RKO (cell line): ENCODE data around the gene ITPR2.
"Not testable (repeated sequence)": the region's sequence is repeated elsewhere in the genome, so short reads cannot be mapped to it uniquely, and the experiment has no call there.

Experiments used
- DNase-seq: peaks from one replicate; pipeline ENCODE4 v3.0.0-alpha.2; 2016; ENCODE audit warnings: low spot score

Gene ITPR2

DNA sequence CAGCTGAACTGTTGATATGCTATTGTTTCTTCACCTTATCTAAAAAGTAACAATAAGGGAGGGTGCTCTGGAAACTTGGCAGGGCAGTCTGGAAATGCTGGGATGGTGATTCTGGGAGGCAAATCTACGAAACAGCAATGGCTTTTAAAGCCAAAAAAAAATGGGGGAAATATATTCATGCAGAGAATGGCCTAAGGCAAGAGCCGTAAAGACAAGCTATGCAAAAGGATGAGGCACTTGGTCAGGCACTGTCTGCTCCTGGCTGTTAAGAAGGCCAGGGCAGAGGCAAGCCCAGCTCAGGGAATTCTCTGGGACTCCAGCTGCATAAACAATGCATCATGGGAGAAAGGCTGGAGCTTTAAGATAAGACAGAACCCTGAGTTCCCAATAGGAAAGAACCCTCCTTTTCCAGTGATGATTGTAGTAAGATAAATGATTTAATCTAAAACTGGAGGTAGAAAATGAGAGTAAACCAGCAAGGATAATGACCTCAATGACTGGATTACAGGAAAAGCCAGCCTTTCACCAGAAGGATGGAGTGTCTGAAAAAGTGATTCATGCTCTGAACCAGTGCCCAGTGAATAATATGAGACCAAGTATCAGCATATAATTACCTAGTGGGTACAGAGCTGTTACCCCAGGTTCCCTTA lies 46.0 kb downstream of the ITPR2 start:
- DNase-seq, result peak; percentile 43

DNA sequence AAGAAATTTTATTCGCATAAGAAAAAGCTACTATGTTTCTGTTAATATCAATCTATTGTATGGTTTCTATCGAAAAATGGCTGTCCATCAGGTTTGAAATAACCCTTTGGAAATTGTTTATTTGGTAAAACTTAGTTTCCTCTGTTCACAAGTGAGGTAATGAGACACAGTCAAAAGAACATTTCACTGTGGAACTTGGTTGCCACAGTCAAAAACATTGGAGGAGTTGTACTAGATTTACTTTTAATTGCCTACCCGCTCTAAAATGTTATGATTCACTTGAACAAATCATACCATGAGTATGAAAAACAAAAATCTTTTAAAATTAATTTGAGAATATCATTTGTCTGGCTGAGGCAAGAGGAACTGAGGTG lies 46.5 kb downstream of the ITPR2 start:
- DNase-seq, result no peak

DNA sequence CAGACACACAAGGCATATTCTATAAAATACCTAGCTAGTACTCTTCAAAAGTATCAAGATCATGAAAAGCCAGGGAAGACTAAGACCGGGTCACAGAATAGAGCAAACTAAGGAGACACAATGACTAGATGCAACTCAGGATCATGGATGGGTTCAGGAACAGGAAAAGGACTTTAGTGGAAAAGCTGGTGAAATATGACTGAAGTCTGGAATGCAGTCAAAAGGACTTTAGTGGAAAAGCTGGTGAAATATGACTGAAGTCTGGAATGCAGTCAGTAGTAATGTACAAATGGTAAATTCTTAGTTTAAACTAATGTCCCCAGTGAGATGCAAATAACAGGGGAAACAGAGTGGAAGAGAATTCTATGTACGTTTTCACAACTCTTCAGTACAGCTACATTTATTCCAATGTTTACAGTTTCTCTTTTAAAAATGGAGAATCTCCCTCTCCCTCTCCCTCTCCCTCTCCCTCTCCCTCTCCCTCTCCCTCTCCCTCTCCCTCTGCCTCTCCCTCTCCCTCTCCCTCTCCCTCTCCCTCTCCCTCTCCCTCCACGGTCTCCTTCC lies 49.1 kb downstream of the ITPR2 start:
- DNase-seq, result not testable (repeated sequence)

DNA sequence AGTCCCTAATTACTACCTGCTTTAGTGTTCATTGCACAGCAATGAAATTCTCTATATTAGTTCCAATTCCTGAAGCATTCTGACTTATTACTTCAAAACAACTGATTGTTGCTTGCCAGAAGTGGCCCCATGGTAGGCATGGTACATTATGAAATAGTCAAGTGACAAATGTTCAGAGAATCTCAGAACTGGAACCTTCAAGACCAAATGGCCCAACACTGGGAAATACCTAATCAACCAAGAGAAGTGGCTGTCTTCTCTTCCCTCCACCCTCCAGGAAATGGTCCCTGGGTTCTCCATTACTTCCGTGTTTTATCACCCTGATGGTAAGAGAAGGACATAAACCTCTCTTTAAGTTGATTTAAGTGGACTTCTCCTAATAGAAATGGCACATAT lies 49.9 kb downstream of the ITPR2 start:
- no peak for DNase-seq

DNA sequence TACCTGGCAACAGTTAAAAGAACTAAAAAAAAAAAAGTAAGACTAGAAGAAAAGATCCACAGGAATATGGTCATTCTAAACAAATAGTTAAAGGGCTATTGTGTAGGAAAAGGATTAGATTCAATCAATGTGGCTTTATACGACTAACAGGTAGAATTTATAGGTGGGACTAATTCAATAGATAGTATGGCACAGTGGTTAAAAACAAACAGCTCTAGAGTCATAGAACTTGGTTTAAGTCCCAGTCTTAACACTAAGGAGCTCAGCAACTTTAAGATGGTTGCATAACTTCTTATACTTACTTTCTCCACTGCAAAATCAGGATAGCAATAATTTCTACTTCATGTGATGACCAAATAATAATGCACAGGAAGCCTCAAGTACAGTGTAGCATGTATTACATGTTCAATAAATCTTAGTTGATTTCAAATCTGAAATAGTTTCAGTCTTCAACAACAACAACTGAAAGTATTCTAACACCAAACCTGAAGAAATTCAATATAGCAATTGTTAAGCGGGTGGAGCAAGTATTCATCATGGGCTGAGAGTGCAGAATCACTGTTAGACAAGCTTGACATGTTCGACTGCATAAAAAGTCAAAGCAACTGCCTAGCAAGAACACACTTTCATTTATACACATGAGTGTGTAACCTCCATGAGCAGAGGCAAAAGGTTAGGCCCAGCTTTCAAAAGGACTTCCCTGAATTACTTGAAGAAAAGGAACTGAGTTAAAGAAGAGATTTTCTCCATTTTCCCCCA lies 50.4 kb downstream of the ITPR2 start:
- DNase-seq, result no peak

DNA sequence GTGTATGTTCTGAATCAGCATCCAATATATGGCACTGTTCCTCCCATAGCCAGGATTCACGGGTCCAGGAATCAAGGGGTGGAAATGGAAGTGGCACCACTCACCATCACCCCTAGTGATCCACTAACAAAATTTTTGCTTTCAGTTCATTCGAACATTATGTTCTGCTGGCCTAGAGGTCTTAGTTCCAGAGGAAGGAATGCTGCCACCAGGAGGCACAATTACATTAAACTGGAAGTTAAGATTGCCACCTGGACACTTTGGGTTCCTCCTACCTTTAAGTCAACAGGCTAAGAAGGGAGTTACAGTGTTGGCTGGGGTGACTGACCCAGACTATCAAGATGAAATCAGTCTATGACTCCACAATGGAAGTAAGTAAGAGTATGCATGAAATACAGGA lies 52.3 kb downstream of the ITPR2 start:
- DNase-seq, result not testable (repeated sequence)

DNA sequence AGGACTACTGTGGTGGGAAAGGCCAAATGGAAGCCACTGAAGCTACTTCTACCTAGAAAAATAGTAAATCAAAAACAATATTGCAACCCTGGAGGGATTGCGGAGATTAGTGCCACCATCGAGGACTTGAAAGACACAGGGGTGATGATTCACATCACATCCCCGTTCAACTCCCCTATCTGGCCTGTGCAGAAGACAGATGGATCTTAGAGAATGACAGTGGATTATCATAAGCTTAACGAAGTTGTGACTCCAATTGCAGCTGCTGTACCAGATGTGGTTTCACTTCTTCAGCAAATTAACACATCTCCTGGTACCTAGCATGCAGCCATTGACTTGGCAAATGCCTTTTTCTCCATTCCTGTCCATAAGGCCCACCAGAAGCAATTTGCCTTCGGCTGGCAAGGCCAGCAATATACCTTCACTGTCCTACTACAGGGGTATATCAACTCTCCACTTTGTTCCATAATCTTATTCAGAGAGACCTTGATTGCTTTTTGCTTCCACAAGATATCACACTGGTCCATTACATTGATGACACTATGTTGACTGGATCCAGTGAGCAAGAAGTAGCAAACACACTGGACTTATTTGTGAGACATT lies 54.7 kb downstream of the ITPR2 start:
- not testable (repeated sequence) for DNase-seq

DNA sequence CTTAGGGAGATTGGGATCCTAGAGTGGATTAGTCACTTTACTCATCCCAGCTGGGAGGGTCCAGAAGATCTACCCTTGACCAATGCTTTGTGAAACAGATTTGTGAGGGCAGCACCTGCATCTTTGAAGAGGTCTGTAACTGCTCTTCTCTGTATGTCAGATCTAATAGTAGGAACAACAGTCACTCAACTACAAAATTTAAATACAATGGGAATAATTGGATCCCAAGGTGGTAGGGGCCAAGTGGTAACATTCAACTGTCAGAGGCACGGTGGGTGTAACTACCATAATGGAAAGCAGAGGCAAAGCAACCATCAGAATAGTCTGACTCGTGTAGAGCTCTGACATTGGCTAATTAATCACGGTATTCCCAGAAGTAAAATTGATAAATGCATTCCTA lies 55.8 kb downstream of the ITPR2 start:
- no peak for DNase-seq

DNA sequence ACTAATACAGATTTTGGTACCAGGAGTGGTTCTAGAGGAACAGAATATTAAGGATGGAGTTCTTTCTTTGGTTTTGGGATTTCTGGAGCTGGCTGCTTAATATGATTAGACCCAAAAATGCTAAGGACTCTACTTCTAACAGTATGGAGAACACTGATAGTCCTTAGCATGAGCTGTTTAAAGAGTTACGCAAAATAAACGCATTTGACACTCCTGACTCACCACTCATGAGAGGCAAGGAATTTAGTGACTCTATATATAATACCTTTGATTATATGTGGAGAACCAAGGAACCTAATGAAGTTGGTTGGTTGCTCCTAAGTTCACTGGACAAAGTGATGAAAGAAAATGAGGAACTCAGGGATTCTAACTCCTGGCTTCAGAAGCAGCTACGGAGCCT lies 57.0 kb downstream of the ITPR2 start:
- DNase-seq, result not testable (repeated sequence)

DNA sequence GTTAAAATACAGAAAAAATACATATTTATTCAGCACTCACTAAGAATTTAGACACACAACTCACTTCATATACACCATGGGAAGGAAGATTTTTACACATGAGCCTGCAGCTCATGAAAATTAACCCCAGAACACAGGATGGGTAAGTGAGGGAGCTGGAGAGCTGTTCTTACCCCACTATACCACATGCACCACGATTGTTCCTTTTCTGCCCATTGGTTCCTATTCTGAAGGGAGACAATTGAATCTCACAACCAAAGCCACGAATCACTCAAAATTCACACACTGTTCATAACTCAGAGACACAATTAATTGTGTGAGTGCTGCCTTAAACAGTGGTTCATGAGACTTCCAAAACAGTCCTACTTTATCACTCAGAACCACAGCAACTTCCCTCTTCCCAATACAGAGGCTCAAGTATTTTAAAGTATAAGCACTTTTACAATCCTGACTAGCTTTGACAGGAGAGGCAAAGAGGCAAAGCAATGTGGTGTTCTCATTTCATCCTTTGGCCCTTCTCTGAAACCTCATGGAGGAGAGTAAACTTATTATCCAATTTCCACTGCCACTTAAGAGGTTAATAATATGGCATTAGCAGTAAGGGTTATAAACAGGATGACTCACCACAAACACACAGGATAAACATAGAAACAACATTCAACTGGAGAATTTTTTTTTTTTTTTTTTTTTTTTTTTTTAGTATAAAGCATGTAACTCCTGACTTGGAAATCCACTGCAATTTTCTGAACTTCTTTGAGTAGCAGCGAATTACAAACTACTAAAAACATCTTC lies 59.5 kb downstream of the ITPR2 start:
- DNase-seq, result no peak

DNA sequence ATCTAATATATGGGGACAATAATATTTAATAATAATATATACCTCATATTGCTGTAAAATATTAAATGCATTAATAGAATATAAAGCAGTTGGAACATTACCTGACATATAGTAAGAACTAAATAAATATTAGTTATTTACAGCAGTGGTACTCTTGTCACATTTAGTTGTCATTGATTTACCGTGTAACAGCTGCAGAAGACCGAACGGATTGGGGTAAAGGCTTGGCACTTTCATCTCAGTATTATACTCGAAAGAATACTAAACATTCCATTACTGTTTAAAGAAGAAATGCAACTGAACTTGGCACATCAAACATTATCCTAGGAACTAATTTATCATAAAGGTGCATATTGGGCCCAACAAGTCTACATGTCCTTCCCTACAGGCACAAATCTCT lies 61.1 kb downstream of the ITPR2 start:
- no peak for DNase-seq

DNA sequence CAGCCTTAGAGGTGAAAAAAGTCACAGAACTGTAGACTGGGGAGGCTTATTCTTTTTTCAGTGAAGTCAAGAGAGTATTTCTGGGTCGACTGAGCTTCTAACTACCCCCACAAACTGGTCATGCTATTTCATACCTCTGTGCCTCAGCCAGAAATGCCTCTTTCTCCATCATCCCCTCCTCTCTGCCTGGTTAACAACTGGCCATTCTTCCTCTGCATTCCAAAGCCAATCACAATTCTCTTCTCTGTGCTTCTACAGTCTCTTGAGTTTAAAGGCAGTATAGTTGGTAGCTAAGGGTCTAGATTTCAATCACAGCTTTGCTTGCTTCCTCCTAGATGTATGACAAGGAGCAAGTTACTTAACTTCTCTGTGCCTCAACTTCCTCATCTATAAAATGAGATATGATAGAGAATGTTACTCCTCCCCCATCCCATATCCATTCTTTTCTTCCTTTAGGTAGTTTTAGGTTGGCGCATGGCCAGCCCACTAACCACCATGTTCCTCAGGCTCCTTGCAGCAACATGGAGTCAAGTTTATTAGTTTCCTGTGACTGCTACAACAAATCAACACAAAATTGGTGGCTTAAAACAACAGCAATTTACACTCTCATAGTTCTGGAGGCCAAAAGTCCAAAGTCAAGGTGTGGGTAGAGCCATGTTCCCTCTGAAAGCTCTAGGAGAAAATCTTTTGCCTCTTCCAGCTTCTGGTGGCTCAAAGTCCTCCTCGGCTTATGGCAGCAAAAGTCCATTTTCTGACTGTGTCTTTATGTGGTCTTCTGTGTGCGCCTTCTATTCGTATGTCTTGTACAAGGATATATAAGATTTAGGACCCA lies 62.5 kb downstream of the ITPR2 start:
- DNase-seq, result no peak

DNA sequence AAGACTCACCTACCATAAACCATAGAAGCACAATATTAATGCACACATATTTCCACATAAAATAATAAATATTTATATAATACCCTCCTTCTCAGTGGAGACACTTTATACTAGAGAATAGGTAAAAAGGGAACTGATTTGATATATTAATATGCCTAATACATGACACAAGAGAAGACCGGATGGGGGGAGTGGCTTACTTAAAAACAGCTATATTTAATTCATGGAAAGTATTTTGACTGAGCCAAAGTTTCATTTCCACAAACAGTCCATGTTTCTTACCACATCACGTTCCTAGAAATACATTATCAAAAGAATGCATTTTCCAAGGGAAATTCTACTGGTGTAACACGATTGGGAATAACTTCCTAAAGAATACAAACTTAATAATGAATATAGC lies 63.4 kb downstream of the ITPR2 start:
- DNase-seq, result no peak

DNA sequence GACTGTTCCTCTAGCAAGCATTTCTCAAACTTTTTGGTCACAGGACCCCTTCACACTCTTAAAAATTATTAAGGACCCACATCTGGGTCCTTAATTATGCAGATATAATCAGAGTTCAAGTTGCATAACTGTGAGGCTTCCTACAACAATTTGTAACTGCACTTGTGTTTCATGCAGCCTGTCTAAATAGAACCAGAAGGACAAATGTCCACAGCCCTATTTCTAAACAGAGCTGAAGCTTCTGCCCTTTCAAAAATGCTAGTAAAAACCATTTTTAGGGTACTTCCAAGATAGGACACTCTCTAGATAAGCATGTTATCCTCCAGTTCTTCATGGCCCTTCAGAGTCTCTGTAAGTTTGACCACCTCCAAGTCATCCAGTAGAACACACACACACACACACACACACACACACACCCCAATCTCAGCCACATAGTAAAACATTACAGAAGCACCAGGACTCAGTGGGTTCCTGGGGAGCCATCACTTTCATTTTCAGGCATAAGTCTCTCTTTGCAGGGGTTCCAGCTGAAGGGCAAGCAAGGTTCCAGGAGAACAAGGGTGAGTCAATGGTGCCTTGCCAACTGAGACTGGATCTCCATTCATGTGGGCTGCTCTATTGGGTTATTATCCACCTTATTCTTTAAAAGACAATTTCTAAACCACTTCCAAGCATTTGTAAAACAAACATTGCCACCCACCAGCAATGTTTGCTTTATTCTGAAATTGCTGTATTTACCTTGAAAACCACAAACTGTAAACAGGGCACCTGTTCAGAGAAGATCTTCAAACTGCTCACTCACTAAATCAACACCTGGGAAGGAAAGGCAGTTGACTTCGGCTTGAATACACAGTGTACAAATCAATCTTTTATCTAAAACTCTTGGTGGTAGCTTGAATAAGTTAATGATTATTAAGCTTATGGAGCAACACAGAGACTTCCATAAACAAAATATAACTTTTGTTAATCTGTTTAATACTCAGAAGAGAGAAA lies 64.1 kb downstream of the ITPR2 start:
- no peak for DNase-seq

DNA sequence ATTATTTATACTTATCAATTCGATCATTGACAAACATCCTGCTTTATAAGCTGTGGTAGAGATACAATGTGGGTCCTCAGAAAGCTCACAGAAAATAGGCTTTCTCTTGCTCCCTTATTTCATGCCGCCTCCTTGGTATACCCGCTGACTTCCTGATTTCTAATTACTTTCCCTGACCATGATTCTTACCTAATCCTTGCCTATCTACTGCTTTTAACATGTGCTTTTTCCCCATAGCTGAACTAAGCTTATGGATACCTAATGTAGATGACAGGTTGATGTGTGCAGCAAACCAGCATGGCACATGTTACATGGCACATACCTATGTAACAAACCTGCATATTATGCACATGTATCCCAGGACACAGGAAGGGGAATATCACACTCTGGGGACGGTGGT lies 65.1 kb downstream of the ITPR2 start:
- no peak for DNase-seq

DNA sequence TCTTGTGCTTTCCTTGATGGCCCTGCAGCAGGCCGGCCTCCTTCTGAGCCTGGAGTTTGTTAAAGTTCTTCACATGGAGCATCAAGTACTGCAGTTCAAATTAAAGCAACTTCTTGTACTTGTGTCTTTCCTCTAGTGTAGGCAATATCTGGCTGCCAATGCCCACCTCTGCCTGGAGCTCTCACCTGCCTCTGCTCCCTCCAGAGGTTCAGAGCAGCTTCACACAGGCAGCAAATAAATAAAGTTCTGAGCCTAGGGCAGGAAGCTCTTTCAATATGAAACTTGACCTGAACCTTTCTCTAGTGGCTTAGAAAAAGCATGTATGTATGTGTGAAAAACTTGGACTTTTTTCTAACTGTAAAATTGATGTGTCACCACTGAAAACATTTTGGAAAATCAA lies 65.9 kb downstream of the ITPR2 start:
- no peak for DNase-seq

DNA sequence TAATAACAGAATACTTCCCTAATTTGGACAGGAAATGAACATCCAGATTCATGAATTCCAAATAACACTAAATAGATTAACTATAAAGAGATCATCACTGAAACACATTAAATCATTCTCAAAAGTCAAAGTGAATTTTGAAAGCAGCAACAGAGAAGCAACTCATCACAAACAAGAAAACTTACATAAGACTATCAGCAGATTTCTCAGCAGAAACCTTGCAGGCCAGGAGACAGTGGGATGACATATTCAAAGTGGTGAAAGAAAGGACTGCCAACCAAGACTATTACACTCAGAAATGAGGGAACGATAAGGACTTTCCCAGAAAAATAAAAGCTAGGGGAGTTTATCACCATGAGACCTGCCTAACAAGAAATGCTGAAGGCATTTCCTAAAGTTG lies 70.8 kb downstream of the ITPR2 start:
- DNase-seq, result no peak

DNA sequence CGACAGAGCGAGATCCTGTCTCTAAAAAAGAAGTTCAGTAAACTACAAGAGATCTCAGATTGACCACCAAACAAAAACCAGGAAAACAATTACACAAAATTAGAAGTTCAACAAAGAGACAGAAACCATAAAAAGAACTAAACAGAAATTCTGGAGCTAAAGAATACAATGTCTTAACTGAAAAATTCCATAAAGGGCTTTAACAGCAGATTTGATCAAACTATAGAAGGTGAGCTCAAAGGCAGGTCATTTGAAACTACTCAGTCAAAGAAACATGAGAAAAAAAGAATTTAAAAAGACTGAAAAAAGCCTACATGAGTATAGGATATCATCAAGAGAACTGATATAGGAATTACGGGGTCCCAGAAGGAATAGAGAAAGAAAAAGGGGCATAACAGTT lies 71.2 kb downstream of the ITPR2 start:
- no peak for DNase-seq

DNA sequence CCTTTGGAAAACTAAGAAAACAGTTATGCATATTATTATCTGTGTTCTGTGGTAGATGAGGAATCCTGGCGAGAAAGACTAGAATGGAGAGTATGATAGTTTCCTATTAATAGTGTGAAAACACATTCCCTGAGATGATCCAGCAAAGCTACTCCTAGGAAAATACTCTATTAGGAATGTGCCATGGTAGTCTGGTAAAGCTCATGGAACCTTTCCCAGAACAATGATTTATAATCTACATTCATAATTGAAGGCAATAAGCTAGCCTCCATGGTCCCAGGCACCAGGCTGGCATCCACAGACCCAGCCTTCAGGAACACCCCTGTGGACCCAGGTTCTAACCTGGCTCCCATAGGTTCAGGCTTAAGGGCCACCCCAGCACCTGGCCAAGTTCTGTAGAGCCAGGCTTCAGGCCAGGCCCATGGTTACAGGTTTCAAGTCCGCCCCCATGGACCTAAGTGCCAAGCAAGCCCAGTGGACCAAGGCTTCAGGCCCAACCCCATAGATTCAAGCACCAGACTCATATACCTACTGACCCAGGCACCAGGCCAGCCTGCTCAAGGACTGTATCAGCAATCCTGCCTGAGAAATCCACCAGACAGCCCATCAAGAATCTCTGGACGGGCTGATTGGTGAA lies 72.2 kb downstream of the ITPR2 start:
- no peak for DNase-seq

DNA sequence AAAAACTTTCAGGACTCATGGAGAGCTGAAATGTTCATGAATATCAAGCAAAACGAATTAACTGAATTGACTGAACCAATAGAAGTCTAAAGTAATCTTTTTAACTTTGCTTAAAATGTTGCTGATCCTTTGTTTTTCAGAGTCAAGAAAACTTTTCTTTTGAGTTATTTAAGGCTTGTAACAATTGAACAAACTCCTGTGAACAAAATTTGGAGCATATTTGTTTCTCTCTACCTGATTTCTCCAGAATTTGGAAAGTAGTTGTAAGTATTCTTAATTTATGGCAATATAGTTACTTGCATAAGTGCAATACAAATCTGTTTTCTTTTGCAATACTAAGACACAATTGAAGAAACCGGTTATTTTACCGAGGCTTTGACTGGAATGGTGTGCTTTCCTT lies 77.6 kb downstream of the ITPR2 start:
- DNase-seq, result not testable (repeated sequence)
